Left renal pelvis (tissue), 4 donors: Measurements from ENCODE around the gene RALY. TPM values are rescaled to one million over a fixed set of nuclear protein-coding genes. Genes with fewer than 3 reads are reported as not detected.
"Not testable (repeated sequence)": the region's sequence is repeated elsewhere in the genome, so short reads cannot be mapped to it uniquely, and the experiment has no call there.

Source experiments
- DNase-seq, 4 donors: peaks; one replicate each; pipeline ENCODE4 v3.0.0-alpha.2; 2013; ENCODE audit warnings: low read depth in 4 of 4, low spot score in 3 of 4
- polyA plus RNA-seq, 4 donors: library from polyadenylated mRNA; unstranded; fragments of 120-200 nt; gene quantifications; one replicate each; pipeline ENCODE4 v1.2.1, GENCODE V29; 2013; ENCODE audit not compliant: insufficient read length in 4 of 4

Gene RALY
- polyA plus RNA-seq, 4 donors = 146 to 190 (median 160) TPM

DNA sequence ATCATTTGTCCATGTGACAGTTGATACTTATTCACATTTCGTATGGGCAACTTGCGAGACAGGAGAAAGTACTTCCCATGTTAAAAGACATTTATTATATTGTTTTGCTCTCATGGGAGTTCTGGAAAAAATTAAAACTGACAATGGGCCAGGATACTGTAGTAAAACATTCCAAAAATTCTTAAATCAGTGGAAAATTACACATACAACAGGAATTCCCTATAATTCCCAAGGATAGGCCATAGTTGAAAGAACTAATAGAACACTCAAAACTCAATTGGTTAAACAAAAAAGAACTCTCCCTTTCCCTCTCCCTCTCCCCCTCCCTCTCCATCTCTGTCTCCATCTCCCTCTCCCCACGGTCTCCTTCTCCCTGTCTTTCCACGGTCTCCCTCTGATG is 137.8 kb downstream of the RALY start:
- no peak for DNase-seq

GRCh38 chr20:34132491-34132890 is 138.8 kb downstream of the RALY start:
- DNase-seq = not testable (repeated sequence)

DNA sequence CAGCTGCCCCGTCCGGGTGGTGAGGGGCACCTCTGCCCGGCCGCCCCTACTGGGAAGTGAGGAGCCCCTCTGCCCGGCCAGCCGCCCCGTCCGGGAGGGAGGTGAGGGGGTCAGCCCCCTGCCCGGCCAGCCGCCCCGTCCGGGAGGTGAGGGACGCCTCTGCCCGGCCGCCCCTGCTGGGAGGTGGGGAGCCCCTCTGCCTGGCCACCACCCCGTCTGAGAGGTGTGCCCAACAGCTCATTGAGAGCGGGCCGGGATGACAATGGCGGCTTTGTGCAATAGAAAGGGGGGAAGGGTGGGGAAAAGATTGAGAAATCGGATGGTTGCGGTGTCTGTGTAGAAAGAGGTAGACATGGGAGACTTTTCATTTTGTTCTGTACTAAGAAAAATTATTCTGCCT is 139.2 kb downstream of the RALY start:
- not testable (repeated sequence) for DNase-seq

- DNase-seq = not testable (repeated sequence)
These were observed 139.7 kb downstream of the RALY start for GRCh38 chr20:34133365-34133860.

Other genes starting within 250 kb of the RALY start
- 100 to 1,000 TPM in 2 of 4 donors, 10 to 100 TPM in 2; 82.7 to 111 (median 104) TPM for gene CHMP4B, start 182.6 kb upstream of the RALY start, polyA plus RNA-seq
- gene EIF2S2, start 118.3 kb downstream of the RALY start, polyA plus RNA-seq = 10 to 100 TPM; 41.9 to 50.5 (median 48.7) TPM
- gene ASIP, start 247.5 kb downstream of the RALY start, polyA plus RNA-seq = under 1 TPM in 2 of 4 donors, not detected in 2; 0.22 to 0.52 TPM